ENCODE results near the gene ENPP4.

GRCh38 chr6:46129291-46129628, 529 bp upstream of the ENPP4 start:
- TF ChIP-seq ZFX (CRISPR knock-in tag; IDR thresholded peaks at IDR 0.05) (no peak), SRSF9 (IDR thresholded peaks at IDR 0.05; ENCODE audit: borderline replicate concordance, low read depth, low read length) (no peak), ZBTB17 (CRISPR knock-in tag; IDR thresholded peaks at IDR 0.05) (no peak), CTCF (IDR thresholded peaks at IDR 0.05 in 2 of 3, conservative IDR thresholded peaks at IDR 0.05 in 1 of 3; ENCODE audit: insufficient read depth in 2 of 3, low read depth in 1 of 3, low read length in 3 of 3) (no peak), BDP1 (IDR thresholded peaks at IDR 0.05; ENCODE audit: insufficient read depth, insufficient read length) (no peak), BCOR (IDR thresholded peaks at IDR 0.05) (no peak), KLF10 (CRISPR knock-in tag; IDR thresholded peaks at IDR 0.05) (no peak), POLR2A (conservative IDR thresholded peaks at IDR 0.05) (no peak), POLR2G (IDR thresholded peaks at IDR 0.05; ENCODE audit: low read depth, low read length) (no peak), THRA (IDR thresholded peaks at IDR 0.05) (no peak)

All from K562 (cell line).